GM18858 (cell line): ENCODE measurements around the gene TUBB2B.

ENCODE experiments used
- ATAC-seq: cut with Tn5 transposase; IDR thresholded peaks from one replicate; pipeline ENCODE4 v1.9.1; 2021; ENCODE audit not compliant: unreplicated experiment

The TUBB2B gene

GRCh38 chr6:3235486-3235885, 8.0 kb upstream of the TUBB2B start:
- no peak for ATAC-seq

- ATAC-seq = no peak
Observed at GRCh38 chr6:3233904-3234303, 6.5 kb upstream of the TUBB2B start.

- no peak for ATAC-seq
Observed at GRCh38 chr6:3233321-3233720, 5.9 kb upstream of the TUBB2B start.

GRCh38 chr6:3232017-3232945, 4.8 kb upstream of the TUBB2B start:
- ATAC-seq = no peak

- no peak for ATAC-seq
Observed at GRCh38 chr6:3231247-3232016, 4.0 kb upstream of the TUBB2B start.

GRCh38 chr6:3230900-3231246, 3.4 kb upstream of the TUBB2B start:
- no peak for ATAC-seq

GRCh38 chr6:3230256-3230882, 2.9 kb upstream of the TUBB2B start:
- no peak for ATAC-seq

- ATAC-seq = no peak
Observed at GRCh38 chr6:3229566-3230178, 2.2 kb upstream of the TUBB2B start.

GRCh38 chr6:3228771-3229565, 1.5 kb upstream of the TUBB2B start:
- ATAC-seq = no peak

- ATAC-seq = no peak
Observed at GRCh38 chr6:3228046-3228671, 706 bp upstream of the TUBB2B start.

GRCh38 chr6:3226481-3227362, 731 bp downstream of the TUBB2B start:
- ATAC-seq = no peak

GRCh38 chr6:3226042-3226441, 1.4 kb downstream of the TUBB2B start:
- no peak for ATAC-seq

GRCh38 chr6:3222506-3223038, 4.9 kb downstream of the TUBB2B start:
- ATAC-seq = no peak

- no peak for ATAC-seq
Observed at GRCh38 chr6:3221578-3221977, 5.9 kb downstream of the TUBB2B start.

- no peak for ATAC-seq
Observed at GRCh38 chr6:3220366-3220765, 7.1 kb downstream of the TUBB2B start.

GRCh38 chr6:3218266-3218665, 9.2 kb downstream of the TUBB2B start:
- no peak for ATAC-seq

- ATAC-seq = no peak
Observed at GRCh38 chr6:3217286-3217685, 10.2 kb downstream of the TUBB2B start.

GRCh38 chr6:3214898-3215297, 12.6 kb downstream of the TUBB2B start:
- ATAC-seq = no peak

GRCh38 chr6:3213334-3213695, 14.1 kb downstream of the TUBB2B start:
- no peak for ATAC-seq
